B cell (primary cell): ENCODE data around the gene GMPPA. TPM values are rescaled to one million over a fixed set of nuclear protein-coding genes. Genes with fewer than 3 reads are reported as not detected.

Experiments used
- ATAC-seq: fragments of 200-7000 bp; cut with Tn5 transposase; one replicate; pipeline ENCODE4 v1.10.0; 2021; ENCODE audit warnings: low read depth, mild to moderate bottlenecking, moderate number of reproducible peaks, moderate library complexity
- CTCF ChIA-PET: fragments of 350-600 bp; sonication (Branson Sonifier 250); formaldehyde crosslinking; loops from one replicate; lab custom pipeline; 2021; ENCODE audit warnings: antibody characterized with exemption, inconsistent platforms; lab: Charles Lee
- POLR2A ChIA-PET: fragments of 350-600 bp; sonication (Branson Sonifier 250); formaldehyde crosslinking; loops from one replicate; lab custom pipeline; 2021; ENCODE audit warnings: antibody characterized with exemption; lab: Charles Lee
- DNase-seq: peaks from one replicate; pipeline ENCODE4 v3.0.0; 2013
- H2AFZ ChIP-seq: 2 replicates; pipeline ENCODE4 v1.6.1; 2012; ENCODE audit warnings: mild to moderate bottlenecking, low read depth, low read length; ENCODE audit not compliant: insufficient read depth, poor library complexity, severe bottlenecking
- H3K27ac ChIP-seq, 2 donors: 1 replicate in 1 of 2; 2 replicates in 1 of 2; pipeline ENCODE4 v1.5.1; 2012 to 2013; ENCODE audit warnings: low read length in 2 of 2, mild to moderate bottlenecking in 2 of 2, moderate library complexity in 1 of 2
- H3K27me3 ChIP-seq, 4 experiments: fragments of 200-600 bp in 1 of 4; sonication (generic) in 1 of 4; replicated peaks in 1 of 4; 1 replicate in 2 of 4; 2 replicates in 2 of 4; pipeline versions ENCODE4 v1.6.1 to v1.7.0; 2013 to 2016; ENCODE audit warnings: low read length in 3 of 4, mild to moderate bottlenecking in 2 of 4, mixed read lengths in 1 of 4, moderate library complexity in 1 of 4; ENCODE audit not compliant: insufficient read depth in 4 of 4, control insufficient read depth in 3 of 4; ENCODE audit errors: control extremely low read depth in 1 of 4
- H3K36me3 ChIP-seq, 2 experiments: replicated peaks in 1 of 2; 1 replicate in 1 of 2; 2 replicates in 1 of 2; pipeline versions ENCODE4 v1.6.1 to v1.7.1; 2013; ENCODE audit warnings: low read length in 1 of 2; ENCODE audit not compliant: insufficient read depth in 2 of 2, control insufficient read depth in 1 of 2; ENCODE audit errors: control extremely low read depth in 1 of 2, extremely low read depth in 1 of 2
- H3K4me1 ChIP-seq, 2 donors: fragments of 200-600 bp in 1 of 2; sonication (generic) in 1 of 2; 1 replicate in 1 of 2; 2 replicates in 1 of 2; pipeline versions ENCODE4 v1.5.1 to v1.6.1; 2013 to 2017; ENCODE audit warnings: low read length in 2 of 2; ENCODE audit not compliant: control insufficient read depth in 2 of 2, insufficient read depth in 2 of 2
- H3K4me2 ChIP-seq: replicated peaks from 2 replicates; pipeline ENCODE3; 2012; ENCODE audit warnings: mild to moderate bottlenecking, low read depth, low read length; ENCODE audit not compliant: poor library complexity, severe bottlenecking
- H3K4me3 ChIP-seq, 5 experiments: fragments of 200-600 bp in 1 of 5; sonication (generic) in 1 of 5; 1 replicate in 3 of 5; 2 replicates in 2 of 5; pipeline versions ENCODE4 v1.5.1 to v1.7.0; 2011 to 2016; ENCODE audit warnings: low read length in 4 of 5, mild to moderate bottlenecking in 4 of 5, low read depth in 2 of 5, control low read depth in 1 of 5, moderate library complexity in 1 of 5; ENCODE audit not compliant: insufficient read depth in 1 of 5; ENCODE audit errors: control extremely low read depth in 1 of 5, extremely low read depth in 1 of 5
- H3K79me2 ChIP-seq: fragments of 200-600 bp; sonication (generic); one replicate; pipeline ENCODE4 v1.6.0; 2016; ENCODE audit warnings: low read length; ENCODE audit not compliant: control insufficient read depth, insufficient read depth
- H3K9ac ChIP-seq: fragments of 200-600 bp; sonication (generic); 2 replicates; pipeline ENCODE4 v1.6.1; 2017; ENCODE audit warnings: mild to moderate bottlenecking, low read length, moderate library complexity
- H3K9me3 ChIP-seq, 3 donors: one replicate each; pipeline versions ENCODE4 v1.6.1 to v1.7.1; 2013; ENCODE audit warnings: low read length in 2 of 3; ENCODE audit not compliant: control insufficient read depth in 2 of 3, insufficient read depth in 1 of 3; ENCODE audit errors: control extremely low read depth in 1 of 3
- H4K20me1 ChIP-seq: 2 replicates; pipeline ENCODE4 v1.6.0; 2012; ENCODE audit warnings: mild to moderate bottlenecking, low read length; ENCODE audit not compliant: insufficient read depth, control insufficient read depth, poor library complexity, severe bottlenecking
- H3K27ac Mint-ChIP-seq: one replicate; pipeline ENCODE4 v1.8.0; 2021; ENCODE audit warnings: mixed read lengths
- H3K27me3 Mint-ChIP-seq: one replicate; pipeline ENCODE4 v1.8.0; 2021; ENCODE audit warnings: mixed read lengths
- H3K4me1 Mint-ChIP-seq: one replicate; pipeline ENCODE4 v1.8.0; 2021; ENCODE audit warnings: mixed read lengths
- H3K4me3 Mint-ChIP-seq: one replicate; pipeline ENCODE4 v1.8.0; 2021; ENCODE audit warnings: mixed read lengths
- H3K9me3 Mint-ChIP-seq: one replicate; pipeline ENCODE4 v1.8.0; 2022; ENCODE audit warnings: mixed read lengths; ENCODE audit not compliant: insufficient read depth
- CTCF ChIP-seq: fragments of 200-600 bp; IDR thresholded peaks from one replicate; pipeline ENCODE4 v1.8.0; 2022; ENCODE audit warnings: antibody characterized with exemption, mild to moderate bottlenecking
- EZH2 ChIP-seq: IDR thresholded peaks from 2 replicates; pipeline ENCODE4 v1.6.1; 2012; ENCODE audit warnings: borderline replicate concordance, low read depth, mild to moderate bottlenecking, moderate library complexity, low read length; ENCODE audit not compliant: insufficient read depth, poor library complexity, severe bottlenecking
- WGBS: methylation state at CpG from one replicate; pipeline ENCODE4 v1.1.5; 2013; ENCODE audit warnings: missing lambda C conversion rate; ENCODE audit not compliant: insufficient coverage; 5-methylcytosine and 5-hydroxymethylcytosine counted together
- intact Hi-C: fragments of 100-400 bp; cut with micrococcal nuclease; formaldehyde crosslinking; loops from one replicate; pipeline ENCODE4 v1.10.0; 2022
- polyA plus RNA-seq: library from polyadenylated mRNA; depleted of rRNA; stranded (reverse); fragments of >200 nt; gene quantifications from 2 replicates; pipeline ENCODE4 v1.2.3, GENCODE V29; 2012
- total RNA-seq, 2 donors: library from RNA; stranded (reverse); fragments of 120-200 nt in 1 of 2; gene quantifications; 1 replicate in 1 of 2; 2 replicates in 1 of 2; pipeline versions ENCODE4 v1.2.3 to v1.2.4, GENCODE V29; 2013 to 2022

The GMPPA gene
- total and polyA plus RNA-seq, 2 donors (not counting 1 experiment from before 2014, with no cell fraction given) = 27.8 to 67.9 TPM

GRCh38 chr2:219517954-219518778 is 19.5 kb downstream of the GMPPA start:
- Histone ChIP-seq H3K4me2 (no peak overlapping the region), H3K27me3 (peaks cover 0 to 83% (median 20%) of the 10 kb centered on the region in 4 experiments), H3K9me3 (peaks cover 0 to 5% (median 0%) of the 10 kb centered on the region in 3 donors), H3K9ac (no peak overlapping the region), H3K36me3 (no peaks in the 10 kb centered on the region), H4K20me1 (no peaks in the 10 kb centered on the region), H3K4me3 (no peak overlapping the region), H2AFZ (no peak overlapping the region), H3K79me2 (no peaks in the 10 kb centered on the region), H3K27ac (no peak overlapping the region), H3K4me1 (peaks cover 9 to 14% of the 10 kb centered on the region in 2 donors)
- no peak overlapping the region for H3K4me3 Mint-ChIP-seq
- ChIA-PET CTCF (interaction anchor here (0.8 kb wide), 1 partner anchor 12 kb away, joined by 4 read pairs; no protein-coding TSS in a partner anchor), POLR2A (no interaction called here)
- H3K4me1 Mint-ChIP-seq = peaks cover 16% of the 10 kb centered on the region
- ATAC-seq (no peak), DNase-seq (no peak)
- no peaks in the 10 kb centered on the region for H3K9me3 Mint-ChIP-seq
- peaks cover 68% of the 10 kb centered on the region for H3K27me3 Mint-ChIP-seq
- intact Hi-C loops = no loop called here
- no peak overlapping the region for H3K27ac Mint-ChIP-seq
- 75% methylated on average over 8 of the region's 10 CpGs for WGBS
- TF ChIP-seq EZH2 = no peak
- TF ChIP-seq CTCF = no peak

DNA sequence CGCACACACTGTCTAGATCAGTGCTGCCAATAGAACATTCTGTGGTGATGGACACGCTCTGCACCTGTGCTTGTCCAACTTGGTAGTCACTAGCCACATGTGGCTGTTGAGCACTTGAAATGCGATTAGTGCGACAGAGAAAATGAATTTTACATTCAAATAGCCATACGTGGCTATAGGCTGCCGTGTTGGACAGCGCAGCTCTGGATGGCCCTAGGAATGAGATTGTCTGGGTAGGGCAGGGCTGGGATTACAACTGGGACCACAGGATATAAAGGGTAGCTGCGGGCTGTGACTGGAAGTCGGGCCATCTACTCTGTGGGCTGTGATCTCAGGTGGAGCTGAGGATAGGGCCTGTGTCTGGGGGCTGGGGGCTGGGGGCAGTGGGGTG is 20.8 kb downstream of the GMPPA start:
- H3K4me2 ChIP-seq = no peak overlapping the region
- no peak overlapping the region for H2AFZ ChIP-seq
- no peaks in the 10 kb centered on the region for H3K36me3 ChIP-seq
- WGBS = 95% methylated on average over 8 of the region's 9 CpGs
- Mint-ChIP-seq H3K4me3 (no peak overlapping the region), H3K9me3 (no peaks in the 10 kb centered on the region), H3K4me1 (peaks cover 14% of the 10 kb centered on the region), H3K27ac (no peak overlapping the region), H3K27me3 (peaks cover 69% of the 10 kb centered on the region)
- H3K9me3 ChIP-seq = peaks cover 0 to 8% (median 0%) of the 10 kb centered on the region in 3 donors
- intact Hi-C loops = no loop called here
- peaks cover 10 to 17% of the 10 kb centered on the region in 2 donors for H3K4me1 ChIP-seq
- TF ChIP-seq CTCF = no peak
- no peak for TF ChIP-seq EZH2
- ChIA-PET CTCF (interaction anchor here (1.1 to 1.7 kb wide), 4 partner anchors 10 to 12 kb away, joined by 4 to 8 read pairs (median 4); no protein-coding TSS in a partner anchor), POLR2A (interaction anchor here (1.1 kb wide), 1 partner anchor 11 kb away, joined by 3 read pairs; no protein-coding TSS in a partner anchor)
- no peaks in the 10 kb centered on the region for H3K79me2 ChIP-seq
- no peak overlapping the region for H3K27ac ChIP-seq
- no peak for DNase-seq
- no peak overlapping the region for H3K9ac ChIP-seq
- H4K20me1 ChIP-seq = no peaks in the 10 kb centered on the region
- H3K4me3 ChIP-seq = no peak overlapping the region
- ATAC-seq = no peak
- H3K27me3 ChIP-seq = peaks cover 1 to 83% (median 30%) of the 10 kb centered on the region in 4 experiments
